DND-41 (cell line): Measurements from ENCODE around the gene S100A1.

Experiments used
- ATAC-seq: fragments of 200-7000 bp; cut with Tn5 transposase; 3 replicates; pipeline ENCODE4 v1.9.1; 2021; ENCODE audit warnings: low read depth; ENCODE audit not compliant: insufficient read depth
- DNase-seq: peaks from one replicate; pipeline ENCODE4 v3.0.0-alpha.2; 2020
- H2AFZ ChIP-seq: 2 replicates; pipeline ENCODE4 v1.6.0; 2012; ENCODE audit warnings: low read depth, low read length
- H3K27ac ChIP-seq: 2 replicates; pipeline ENCODE4 v1.5.1; 2012; ENCODE audit warnings: low read length, inconsistent platforms
- H3K27me3 ChIP-seq: fragments of 200-600 bp; sonication (generic); 2 replicates; pipeline ENCODE4 v1.6.0; 2012; ENCODE audit warnings: low read length, mild to moderate bottlenecking, inconsistent platforms; ENCODE audit not compliant: insufficient read depth, poor library complexity
- H3K36me3 ChIP-seq: 2 replicates; pipeline ENCODE4 v1.5.1; 2012; ENCODE audit warnings: low read length, inconsistent platforms; ENCODE audit not compliant: insufficient read depth
- H3K4me1 ChIP-seq: 2 replicates; pipeline ENCODE4 v1.5.1; 2012; ENCODE audit warnings: mild to moderate bottlenecking, low read length; ENCODE audit not compliant: insufficient read depth
- H3K4me2 ChIP-seq: 2 replicates; pipeline ENCODE4 v1.6.0; 2012; ENCODE audit warnings: mild to moderate bottlenecking, moderate library complexity, low read length, inconsistent platforms; ENCODE audit not compliant: insufficient read depth
- H3K4me3 ChIP-seq, 2 experiments: fragments of 200-600 bp in 1 of 2; shearing (Covaris generic) in 1 of 2; 2 replicates each; pipeline ENCODE4 v1.5.1; 2012 to 2016; ENCODE audit warnings: inconsistent platforms in 2 of 2, low read length in 2 of 2, mild to moderate bottlenecking in 2 of 2, low read depth in 1 of 2, moderate library complexity in 1 of 2
- H3K79me2 ChIP-seq: 2 replicates; pipeline ENCODE4 v1.6.0; 2012; ENCODE audit warnings: low read length, inconsistent platforms; ENCODE audit not compliant: insufficient read depth
- H3K9ac ChIP-seq: 2 replicates; pipeline ENCODE4 v1.6.0; 2012; ENCODE audit warnings: low read depth, mild to moderate bottlenecking, inconsistent platforms, low read length, moderate library complexity
- H3K9me3 ChIP-seq: 2 replicates; pipeline ENCODE4 v1.5.1; 2012; ENCODE audit warnings: low read length, moderate library complexity, mild to moderate bottlenecking, inconsistent platforms; ENCODE audit not compliant: insufficient read depth, severe bottlenecking
- H4K20me1 ChIP-seq: 2 replicates; pipeline ENCODE4 v1.6.0; 2012; ENCODE audit warnings: low read length; ENCODE audit not compliant: insufficient read depth
- CTCF ChIP-seq: IDR thresholded peaks from 2 replicates; pipeline ENCODE4 v1.5.1; 2012; ENCODE audit warnings: borderline replicate concordance, low read length, moderate library complexity, mild to moderate bottlenecking; ENCODE audit not compliant: poor library complexity, severe bottlenecking; ENCODE audit errors: extremely low read depth
- EZH2 ChIP-seq: IDR thresholded peaks from 3 replicates; pipeline ENCODE4 v1.6.1; 2012; ENCODE audit warnings: borderline replicate concordance, low read depth, mild to moderate bottlenecking, moderate library complexity, low read length, inconsistent platforms; ENCODE audit not compliant: severe bottlenecking

Gene S100A1

GRCh38 chr1:153669606-153670005 is 41.4 kb downstream of the S100A1 start:
- peak overlapping the region; percentile 92 for H3K27ac ChIP-seq
- H2AFZ ChIP-seq = no peak overlapping the region
- peaks cover 57% of the 10 kb centered on the region for H3K79me2 ChIP-seq
- peak overlapping the region; percentile 75 to 95 for H3K4me3 ChIP-seq
- H3K4me2 ChIP-seq = peak overlapping the region; percentile 94
- H3K4me1 ChIP-seq = peaks cover 35% of the 10 kb centered on the region
- no peaks in the 10 kb centered on the region for H3K27me3 ChIP-seq
- TF ChIP-seq EZH2 (no peak), CTCF (no peak)
- ATAC-seq (no peak), DNase-seq (no peak)
- no peaks in the 10 kb centered on the region for H3K9me3 ChIP-seq
- H4K20me1 ChIP-seq = peaks cover 24% of the 10 kb centered on the region; the same call in 1 of the 2 replicates
- H3K36me3 ChIP-seq = peaks cover 59% of the 10 kb centered on the region
- peak overlapping the region; percentile 88 for H3K9ac ChIP-seq

DNA sequence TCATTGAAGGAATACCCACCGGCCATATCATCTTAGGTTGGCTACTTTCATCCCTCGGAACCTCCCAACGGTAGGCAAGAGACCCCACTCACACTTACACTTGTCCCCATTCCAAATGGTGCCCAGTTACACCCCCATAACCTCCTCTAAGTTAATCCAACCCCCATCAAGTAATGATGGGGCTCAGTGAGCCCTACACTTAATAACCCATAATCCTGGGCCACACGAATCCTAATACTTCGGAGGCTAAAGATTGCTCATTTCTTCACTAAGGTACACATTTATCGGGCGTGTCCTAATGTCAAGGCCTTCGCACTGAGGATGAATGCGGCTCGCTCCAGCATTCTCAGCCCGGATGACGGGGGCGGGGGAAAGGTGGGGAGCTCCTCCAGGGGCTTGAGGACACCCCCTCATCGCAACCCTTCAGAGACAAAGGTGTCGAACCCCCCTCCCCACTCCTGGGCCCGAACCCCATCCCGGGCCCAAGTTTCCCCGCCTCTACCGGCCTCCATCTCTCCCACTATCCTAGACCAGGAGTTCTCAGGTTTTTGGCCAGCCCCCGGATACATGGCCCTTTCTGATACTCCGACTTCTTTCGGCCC is 42.1 kb downstream of the S100A1 start:
- TF ChIP-seq EZH2 (no peak), CTCF (no peak)
- Histone ChIP-seq H3K36me3 (peaks cover 51% of the 10 kb centered on the region), H3K9ac (peak overlapping the region; percentile 88), H4K20me1 (peaks cover 24% of the 10 kb centered on the region; the same call in 1 of the 2 replicates), H3K79me2 (peaks cover 50% of the 10 kb centered on the region), H3K27ac (peak overlapping the region; percentile 92), H3K4me3 (peak overlapping the region; percentile 75 to 95), H3K9me3 (no peaks in the 10 kb centered on the region), H3K4me1 (peaks cover 35% of the 10 kb centered on the region), H2AFZ (peak overlapping the region; percentile 66), H3K27me3 (no peaks in the 10 kb centered on the region), H3K4me2 (peak overlapping the region; percentile 94)
- ATAC-seq (no peak), DNase-seq (no peak)

DNA sequence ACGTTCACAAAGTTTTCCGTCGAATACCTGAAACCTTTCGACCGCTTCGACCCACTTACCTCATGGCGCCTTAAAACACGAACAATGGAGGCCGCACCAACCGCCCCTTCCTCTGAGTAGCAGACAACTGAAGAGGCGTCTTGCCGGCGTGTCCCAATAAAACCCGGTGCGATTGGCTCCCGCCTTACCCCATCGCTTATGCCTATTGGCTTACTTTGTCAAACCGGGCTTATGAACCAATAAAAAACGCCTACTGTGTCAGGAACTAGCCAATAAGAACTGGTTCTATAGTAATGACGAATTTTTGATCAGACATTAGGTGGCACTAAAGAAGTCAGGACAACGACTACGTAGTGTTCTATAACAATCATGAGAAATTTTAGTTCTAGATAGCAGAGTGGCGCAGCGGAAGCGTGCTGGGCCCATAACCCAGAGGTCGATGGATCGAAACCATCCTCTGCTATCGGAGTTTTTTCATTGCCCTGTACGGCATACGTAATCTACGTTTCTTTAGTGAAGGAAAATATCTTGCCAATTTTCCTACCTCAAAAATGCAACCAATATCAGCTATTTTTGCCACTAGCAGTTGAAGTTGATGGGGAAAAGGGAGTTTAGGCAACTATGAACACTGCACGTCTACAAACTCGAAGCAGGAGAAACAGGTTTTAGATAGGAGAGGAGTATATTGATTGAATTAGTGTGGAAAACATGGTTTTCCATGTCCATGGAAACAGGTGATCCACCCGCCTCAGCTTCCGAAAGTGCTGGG is 42.8 kb downstream of the S100A1 start, which contains the start of gene ILF2:
Gene ILF2, minus strand, starts transcription at position 135 of the 769 bp plus-strand sequence. Its CDS starts 71 bp downstream, at position 64.
- ATAC-seq = peak; percentile 90
- H3K4me3 ChIP-seq = peak within 1 kb of the TSS; percentile 75 to 95
- no peaks in the 10 kb centered on the region for H3K27me3 ChIP-seq
- peaks cover 35% of the 10 kb centered on the region for H3K4me1 ChIP-seq
- H3K27ac ChIP-seq = peak within 1 kb of the TSS; percentile 92
- TF ChIP-seq EZH2 (no peak), CTCF (peak; percentile 46)
- peaks cover 44% of the 10 kb centered on the region for H3K36me3 ChIP-seq
- H3K9ac ChIP-seq = peak within 1 kb of the TSS; percentile 88
- peak within 1 kb of the TSS; percentile 91 for H2AFZ ChIP-seq
- H3K79me2 ChIP-seq = peaks cover 48% of the 10 kb centered on the region
- peaks cover 24% of the 10 kb centered on the region; the same call in 1 of the 2 replicates for H4K20me1 ChIP-seq
- peak within 1 kb of the TSS; percentile 94 for H3K4me2 ChIP-seq
- H3K9me3 ChIP-seq = no peaks in the 10 kb centered on the region
- DNase-seq = peak; percentile 99
